Measurements from ENCODE around the gene SCAANT1. TPM values are rescaled to one million over a fixed set of nuclear protein-coding genes. Genes with fewer than 3 reads are reported as not detected.

Gene SCAANT1
- total and polyA plus RNA-seq, 9 donors, result not detected

DNA sequence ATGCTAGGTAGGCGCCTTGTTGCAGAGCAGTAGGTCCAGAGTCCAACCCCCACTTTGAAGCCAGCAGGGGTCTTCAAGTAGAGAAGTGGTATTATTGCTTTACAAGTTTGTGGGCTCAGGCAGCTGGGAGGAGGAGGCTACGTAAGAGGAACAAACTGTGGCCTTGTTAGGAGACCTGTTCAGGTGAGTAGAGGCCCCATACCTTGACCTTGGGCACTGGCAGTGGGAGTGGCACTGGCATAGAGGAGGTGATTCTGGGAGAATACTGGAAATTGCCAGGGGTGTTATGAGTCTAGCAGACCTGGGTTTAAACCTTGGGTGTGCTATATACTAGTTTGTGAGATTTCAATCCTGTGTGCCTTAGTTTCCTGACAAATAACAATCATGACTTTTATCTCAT lies 34.6 kb upstream of the SCAANT1 start:
- DNase-seq, result no peak
- no peaks in the 10 kb centered on the region for H3K36me3 ChIP-seq
- no peaks in the 10 kb centered on the region for H3K27me3 ChIP-seq
- intact Hi-C loops (cut with DNase I), result no loop called here
- H3K27ac ChIP-seq, result no peak overlapping the region
- 97 to 99% (median 98%) methylated on average over 2 of the region's 2 CpGs for WGBS, 3 donors
- H3K9me3 ChIP-seq, result no peaks in the 10 kb centered on the region
- TF ChIP-seq, protein P1, sequence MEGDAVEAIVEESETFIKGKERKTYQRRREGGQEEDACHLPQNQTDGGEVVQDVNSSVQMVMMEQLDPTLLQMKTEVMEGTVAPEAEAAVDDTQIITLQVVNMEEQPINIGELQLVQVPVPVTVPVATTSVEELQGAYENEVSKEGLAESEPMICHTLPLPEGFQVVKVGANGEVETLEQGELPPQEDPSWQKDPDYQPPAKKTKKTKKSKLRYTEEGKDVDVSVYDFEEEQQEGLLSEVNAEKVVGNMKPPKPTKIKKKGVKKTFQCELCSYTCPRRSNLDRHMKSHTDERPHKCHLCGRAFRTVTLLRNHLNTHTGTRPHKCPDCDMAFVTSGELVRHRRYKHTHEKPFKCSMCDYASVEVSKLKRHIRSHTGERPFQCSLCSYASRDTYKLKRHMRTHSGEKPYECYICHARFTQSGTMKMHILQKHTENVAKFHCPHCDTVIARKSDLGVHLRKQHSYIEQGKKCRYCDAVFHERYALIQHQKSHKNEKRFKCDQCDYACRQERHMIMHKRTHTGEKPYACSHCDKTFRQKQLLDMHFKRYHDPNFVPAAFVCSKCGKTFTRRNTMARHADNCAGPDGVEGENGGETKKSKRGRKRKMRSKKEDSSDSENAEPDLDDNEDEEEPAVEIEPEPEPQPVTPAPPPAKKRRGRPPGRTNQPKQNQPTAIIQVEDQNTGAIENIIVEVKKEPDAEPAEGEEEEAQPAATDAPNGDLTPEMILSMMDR (IDR thresholded peaks at IDR 0.05), result no peak
- no peak for TF ChIP-seq EP300 (IDR thresholded peaks at IDR 0.05)
- TF ChIP-seq POLR2A (IDR thresholded peaks at IDR 0.05), result no peak
- peaks cover 7% of the 10 kb centered on the region for H3K4me1 ChIP-seq (ENCODE audit: insufficient read depth)
- H3K4me3 ChIP-seq, result no peak overlapping the region

DNA sequence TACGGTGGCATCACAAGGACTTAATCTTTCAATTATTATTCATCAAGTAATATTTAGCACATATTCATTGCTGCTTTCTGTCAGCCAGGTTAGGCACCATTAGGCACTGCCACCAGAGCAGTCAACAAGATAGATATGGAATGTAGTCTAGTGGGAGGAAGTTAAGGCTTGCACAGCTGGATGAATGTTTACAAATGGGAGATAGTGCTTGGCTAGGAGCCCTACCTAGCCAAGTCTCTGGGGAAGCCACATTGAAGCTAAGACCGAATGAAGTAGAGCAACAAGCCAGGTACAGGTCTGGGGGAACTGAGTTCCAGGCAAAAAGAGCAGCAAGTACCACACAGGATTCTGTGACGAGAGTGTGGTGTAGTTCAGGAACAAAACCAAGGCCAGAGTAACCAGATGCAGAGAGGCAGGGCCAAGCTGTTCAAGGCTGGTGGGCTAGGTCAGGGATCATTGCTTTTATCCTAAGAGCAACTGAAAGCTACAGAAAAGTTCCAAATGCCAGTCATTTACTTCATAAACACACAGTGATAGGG lies 33.4 kb upstream of the SCAANT1 start:
- Histone ChIP-seq H3K9me3 (no peaks in the 10 kb centered on the region), H3K27me3 (no peaks in the 10 kb centered on the region), H3K4me1 (ENCODE audit: insufficient read depth) (peaks cover 7% of the 10 kb centered on the region), H3K27ac (no peak overlapping the region), H3K4me3 (no peak overlapping the region), H3K36me3 (no peaks in the 10 kb centered on the region)
- peak in 1 of 5 donors; percentile 15 for DNase-seq
- 19 to 49% (median 22%) methylated on average over 3 of the region's 3 CpGs for WGBS, 3 donors
- intact Hi-C loops (cut with DNase I), result no loop called here
- TF ChIP-seq POLR2A (IDR thresholded peaks at IDR 0.05) (no peak), EP300 (IDR thresholded peaks at IDR 0.05) (no peak)
- TF ChIP-seq, protein P1 (IDR thresholded peaks at IDR 0.05), result no peak

DNA sequence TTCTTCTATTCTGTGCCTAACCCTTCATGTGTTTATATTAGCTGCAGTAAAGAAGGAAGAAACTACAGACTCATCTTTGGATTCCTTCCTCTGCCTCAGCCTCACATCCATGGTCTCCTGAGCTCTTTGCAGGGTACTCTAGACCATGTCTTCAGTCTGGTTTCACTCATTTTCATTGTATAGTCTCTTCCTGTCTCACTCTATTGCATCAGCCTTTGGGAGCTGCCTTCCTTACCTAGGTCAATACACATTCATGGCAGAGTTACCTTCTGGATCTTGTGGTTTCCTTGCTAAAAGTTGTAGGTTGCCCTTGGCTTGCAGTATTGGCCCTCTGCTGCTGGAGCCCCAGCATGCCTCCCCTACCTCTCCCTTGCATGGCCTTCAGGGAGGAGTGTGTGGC lies 31.5 kb upstream of the SCAANT1 start:
- H3K9me3 ChIP-seq, result no peaks in the 10 kb centered on the region
- peaks cover 7% of the 10 kb centered on the region for H3K4me1 ChIP-seq (ENCODE audit: insufficient read depth)
- no peak overlapping the region for H3K27ac ChIP-seq
- H3K4me3 ChIP-seq, result no peak overlapping the region
- no peaks in the 10 kb centered on the region for H3K36me3 ChIP-seq
- H3K27me3 ChIP-seq, result no peaks in the 10 kb centered on the region
- no peak for DNase-seq
- TF ChIP-seq EP300 (IDR thresholded peaks at IDR 0.05) (no peak), POLR2A (IDR thresholded peaks at IDR 0.05) (no peak)
- TF ChIP-seq, protein P1 (IDR thresholded peaks at IDR 0.05), result no peak
- intact Hi-C loops (cut with DNase I), result no loop called here

DNA sequence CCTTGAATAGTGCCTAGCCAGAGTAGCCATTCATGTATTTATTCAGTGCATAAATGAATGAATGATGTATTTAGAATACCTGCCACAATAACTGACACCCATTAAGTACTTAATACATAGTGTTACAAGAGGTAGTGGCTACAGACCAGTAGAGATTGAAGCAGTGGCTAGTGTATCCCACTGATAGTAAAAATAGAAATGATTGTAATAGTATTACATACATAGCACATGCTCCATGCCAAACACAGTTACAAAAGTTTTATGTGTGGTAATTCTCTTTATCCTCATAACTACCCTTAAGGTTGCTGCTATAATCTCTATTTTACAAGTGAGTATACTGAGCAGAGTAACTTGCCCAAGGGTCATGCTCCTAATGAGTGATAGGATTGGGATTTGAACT lies 30.3 kb upstream of the SCAANT1 start:
- intact Hi-C loops (cut with DNase I), result no loop called here

More for the DNA sequence above, 30.3 kb upstream of the SCAANT1 start:
- Histone ChIP-seq H3K27ac (no peak overlapping the region), H3K4me3 (no peak overlapping the region), H3K4me1 (ENCODE audit: insufficient read depth) (peaks cover 9% of the 10 kb centered on the region), H3K9me3 (no peaks in the 10 kb centered on the region), H3K27me3 (no peaks in the 10 kb centered on the region), H3K36me3 (no peaks in the 10 kb centered on the region)
- TF ChIP-seq EP300 (IDR thresholded peaks at IDR 0.05) (no peak), POLR2A (IDR thresholded peaks at IDR 0.05) (no peak)
- TF ChIP-seq, protein P1 (IDR thresholded peaks at IDR 0.05), result no peak
- no peak for DNase-seq
